Activated gamma-delta T cell (primary cell): ENCODE measurements around the gene RABEPK.
A peak's percentile ranks its signal among the peaks of the same experiment; 100 is the strongest.
"Not testable (repeated sequence)": the region's sequence is repeated elsewhere in the genome, so short reads cannot be mapped to it uniquely, and the experiment has no call there.

Experiments
- DNase-seq: peaks from one replicate; lab custom pipeline; 2025; lab: John Stamatoyannopoulos, UW
- total RNA-seq, 2 donors: gene quantifications; one replicate each; lab custom pipeline; 2026; lab: John Stamatoyannopoulos, UW

RABEPK gene
- total RNA-seq = 18.1 to 19.6 reads per million in 2 donors

GRCh38 chr9:125200216-125201047 lies at the start of gene RABEPK:
Gene RABEPK (plus strand): TSS chr9:125200542. CDS start chr9:125203014, 2,472 bp downstream.
- DNase-seq = peak; percentile 79

GRCh38 chr9:125151730-125152129 lies 48.6 kb upstream of the RABEPK start:
- DNase-seq = no peak

GRCh38 chr9:125153712-125154367 lies 46.5 kb upstream of the RABEPK start:
- DNase-seq = no peak

GRCh38 chr9:125156551-125156950 lies 43.8 kb upstream of the RABEPK start:
- no peak for DNase-seq

- DNase-seq = no peak
Observed at GRCh38 chr9:125160750-125161149, 39.6 kb upstream of the RABEPK start.

GRCh38 chr9:125161284-125161918 lies 38.9 kb upstream of the RABEPK start:
- DNase-seq = no peak

GRCh38 chr9:125162891-125163290 lies 37.5 kb upstream of the RABEPK start:
- DNase-seq = not testable (repeated sequence)

- no peak for DNase-seq
Observed at GRCh38 chr9:125166762-125167161, 33.6 kb upstream of the RABEPK start.

- DNase-seq = no peak
Observed at GRCh38 chr9:125169895-125170294, 30.4 kb upstream of the RABEPK start.

GRCh38 chr9:125172031-125172755 lies 28.1 kb upstream of the RABEPK start:
- no peak for DNase-seq

GRCh38 chr9:125176636-125177035 lies 23.7 kb upstream of the RABEPK start:
- no peak for DNase-seq

- DNase-seq = no peak
Observed at GRCh38 chr9:125177888-125178287, 22.5 kb upstream of the RABEPK start.

- not testable (repeated sequence) for DNase-seq
Observed at GRCh38 chr9:125179776-125180175, 20.6 kb upstream of the RABEPK start.

- no peak for DNase-seq
Observed at GRCh38 chr9:125180876-125181275, 19.5 kb upstream of the RABEPK start.

GRCh38 chr9:125181756-125182155 lies 18.6 kb upstream of the RABEPK start:
- DNase-seq = not testable (repeated sequence)

- no peak for DNase-seq
Observed at GRCh38 chr9:125183054-125183453, 17.3 kb upstream of the RABEPK start.

GRCh38 chr9:125183561-125183960 lies 16.8 kb upstream of the RABEPK start:
- DNase-seq = no peak

- no peak for DNase-seq
Observed at GRCh38 chr9:125189011-125189360, 11.4 kb upstream of the RABEPK start.

- peak; percentile 96 for DNase-seq
Observed at GRCh38 chr9:125189361-125190289, 10.7 kb upstream of the RABEPK start, which contains the start of gene PPP6C. Gene PPP6C (minus strand): TSS chr9:125189803. CDS start chr9:125189718, 85 bp downstream.

- no peak for DNase-seq
Observed at GRCh38 chr9:125190361-125190801, 10.0 kb upstream of the RABEPK start.

- not testable (repeated sequence) for DNase-seq
Observed at GRCh38 chr9:125194466-125194865, 5.9 kb upstream of the RABEPK start.
